GM13977 (cell line): ENCODE results near the gene DLL4.

Source experiments
- DNase-seq: peaks from one replicate; pipeline ENCODE4 v3.0.0; 2012; ENCODE audit warnings: low spot score
- CTCF ChIP-seq: IDR thresholded peaks from 2 replicates; pipeline ENCODE4 v1.5.1; 2012; ENCODE audit warnings: mild to moderate bottlenecking, control low read depth; ENCODE audit not compliant: insufficient read depth; ENCODE audit errors: extremely low read depth, missing control alignments
- in situ Hi-C: fragments of 300-500 bp; cut with MboI; formaldehyde crosslinking; loops from one replicate; pipeline ENCODE4 v1.12.0; 2022; ENCODE audit warnings: low sequenced_read_pairs, low pct_unique_long_range_greater_than_20kb, mixed read lengths, inconsistent platforms; ENCODE audit not compliant: unreplicated experiment

Gene DLL4

DNA sequence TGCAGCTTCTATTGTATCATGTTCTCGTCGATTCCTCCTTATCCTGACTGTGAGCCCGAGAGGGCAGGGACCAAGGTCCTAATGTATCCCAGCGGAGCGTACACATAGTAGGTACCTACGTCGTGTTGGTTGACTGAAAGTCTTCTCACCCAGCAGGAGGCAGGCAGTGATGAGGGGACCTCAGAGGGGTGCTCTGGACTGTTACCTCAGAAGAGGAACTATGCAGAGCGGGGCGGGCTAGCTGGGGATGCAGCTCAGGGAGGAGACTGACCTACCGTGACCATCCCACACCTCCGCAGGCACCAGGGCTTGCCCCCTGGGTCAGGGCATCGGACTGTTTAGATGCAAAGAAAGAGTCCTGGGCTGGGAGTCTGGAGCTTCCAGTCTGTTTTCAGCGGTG is 35.5 kb downstream of the DLL4 start:
- DNase-seq = no peak
- TF ChIP-seq CTCF = no peak
- in situ Hi-C loops = no loop called here

- in situ Hi-C loops = no loop called here
- TF ChIP-seq CTCF = no peak
- DNase-seq = no peak
Observed at GRCh38 chr15:40968290-40969085, 39.3 kb downstream of the DLL4 start.

DNA sequence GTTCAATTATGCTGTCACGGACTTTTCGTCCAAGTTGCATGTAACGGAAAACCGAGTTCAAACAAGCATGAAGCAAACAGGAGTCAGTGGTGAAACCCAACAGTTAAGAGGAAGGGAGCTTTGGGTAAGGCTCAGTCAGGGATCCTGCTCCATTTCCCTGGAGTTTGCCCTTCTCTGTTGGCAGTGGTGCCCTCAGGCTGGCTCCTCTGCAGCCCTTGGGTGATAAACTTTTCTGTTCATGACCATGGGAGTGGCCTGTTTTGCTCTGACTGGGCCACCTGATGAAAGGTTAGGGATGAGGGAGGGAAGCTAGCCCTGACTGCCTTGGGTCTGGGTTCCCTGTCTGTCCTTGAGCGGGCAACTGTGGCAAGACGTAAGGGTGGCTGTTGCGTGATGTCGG is 40.2 kb downstream of the DLL4 start:
- no peak for TF ChIP-seq CTCF
- in situ Hi-C loops = no loop called here
- no peak for DNase-seq

DNA sequence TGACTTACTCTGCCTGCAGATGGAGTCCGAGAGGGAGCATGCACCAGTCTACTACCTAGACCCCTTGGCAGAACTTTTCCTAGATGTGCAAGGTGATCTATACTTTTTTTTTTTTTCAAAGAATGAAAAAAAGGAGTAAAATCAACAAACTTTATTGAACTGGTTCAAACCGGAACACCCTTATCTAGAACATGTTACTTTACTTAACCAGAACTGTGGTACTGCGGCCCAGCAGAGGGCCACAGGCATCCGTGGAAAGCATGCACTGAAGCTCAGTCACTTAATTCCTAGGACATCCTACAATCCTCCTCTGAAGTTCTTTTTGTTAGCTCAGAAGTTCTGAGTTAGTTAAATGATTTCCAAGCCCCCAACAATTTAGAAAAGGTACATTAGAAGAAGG is 45.7 kb downstream of the DLL4 start:
- no peak for TF ChIP-seq CTCF
- in situ Hi-C loops = no loop called here
- DNase-seq = no peak

GRCh38 chr15:40976819-40977218 is 47.7 kb downstream of the DLL4 start:
- in situ Hi-C loops = no loop called here
- no peak for DNase-seq
- no peak for TF ChIP-seq CTCF

- no peak for DNase-seq
- no peak for TF ChIP-seq CTCF
- in situ Hi-C loops = no loop called here
Observed at GRCh38 chr15:40978141-40978540, 49.0 kb downstream of the DLL4 start.

GRCh38 chr15:40978562-40978961 is 49.4 kb downstream of the DLL4 start:
- DNase-seq = no peak
- in situ Hi-C loops = no loop called here
- TF ChIP-seq CTCF = no peak
